Superior temporal gyrus (tissue), 1 donor: ENCODE results near the gene MTX3.

Experiments used
- DNase-seq: peaks from one replicate; pipeline ENCODE4 v3.0.0-alpha.2; 2016; ENCODE audit errors: extremely low spot score

The MTX3 gene

GRCh38 chr5:79936002-79936645, 54.9 kb downstream of the MTX3 start:
- DNase-seq, result no peak

GRCh38 chr5:79934681-79935080, 56.4 kb downstream of the MTX3 start:
- no peak for DNase-seq

DNA sequence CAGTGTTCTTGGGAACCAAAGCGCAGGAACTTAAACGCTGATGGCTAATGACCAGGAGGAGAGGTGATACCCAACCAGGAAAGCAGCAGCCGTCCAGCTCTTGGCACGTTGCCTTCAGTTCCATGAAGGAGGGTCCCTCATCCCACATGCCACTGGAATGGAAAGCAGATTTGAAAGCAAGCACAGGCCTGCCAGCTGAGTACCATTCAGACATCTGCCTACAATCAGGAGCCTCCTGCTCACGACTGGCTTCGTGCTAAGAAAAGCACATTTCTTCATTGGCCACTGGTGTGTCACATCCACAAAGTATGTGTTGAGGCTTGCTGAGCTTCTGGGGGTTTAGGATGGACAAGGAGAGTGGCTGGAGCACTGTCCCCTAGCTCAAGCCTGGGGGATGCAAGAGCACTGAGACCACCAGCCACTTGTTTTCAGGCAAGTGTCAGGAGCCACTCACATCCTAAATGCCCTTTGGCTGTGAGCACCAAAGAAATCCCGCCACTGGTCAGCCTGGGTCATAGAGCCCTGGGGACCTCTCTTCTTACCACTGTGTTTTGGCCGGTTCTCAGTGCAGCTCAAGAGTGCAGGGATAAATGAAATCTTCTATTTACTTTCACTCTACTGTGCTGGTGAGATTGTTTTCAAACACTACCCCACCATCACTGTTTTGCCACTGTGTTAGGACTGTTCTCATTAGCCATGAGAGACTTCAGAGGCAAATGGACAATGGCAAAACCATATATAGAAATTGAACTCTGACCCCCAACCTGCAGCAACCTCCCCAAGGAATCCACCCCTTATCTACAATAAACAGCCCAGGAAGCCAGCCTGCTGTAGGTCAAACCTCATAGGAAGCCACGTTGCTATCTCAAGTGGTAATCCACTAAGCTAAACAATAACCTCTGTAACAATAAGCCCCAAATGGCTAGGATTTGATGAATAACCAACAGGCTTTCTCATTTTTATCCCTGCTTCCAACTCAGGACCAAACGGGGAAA, 58.3 kb downstream of the MTX3 start:
- DNase-seq, result no peak

- no peak for DNase-seq
These were observed 59.2 kb downstream of the MTX3 start for GRCh38 chr5:79931866-79932265.

GRCh38 chr5:79931409-79931808, 59.7 kb downstream of the MTX3 start:
- no peak for DNase-seq

GRCh38 chr5:79929095-79929494, 62.0 kb downstream of the MTX3 start:
- no peak for DNase-seq
